Omental fat pad (tissue), 4 donors: ENCODE results near the gene EPHA2. TPM values are rescaled to one million over a fixed set of nuclear protein-coding genes. Genes with fewer than 3 reads are reported as not detected.

ENCODE experiments used
- ATAC-seq: fragments of 150-250 bp; one replicate; pipeline ENCODE4 v1.9.1; 2016; ENCODE audit warnings: mild to moderate bottlenecking, moderate library complexity; ENCODE audit not compliant: low FRiP score
- DNase-seq: peaks from one replicate; pipeline ENCODE4 v3.0.0-alpha.2; 2019; ENCODE audit warnings: low spot score
- total RNA-seq, 4 donors: library from RNA; depleted of rRNA; stranded (reverse); fragments of >200 nt; gene quantifications; one replicate each; pipeline ENCODE4 v1.1.0, GENCODE V29; 2016
- TF ChIP-seq, protein P1 (sequence below), 3 donors: fragments of 450-650 bp; IDR thresholded peaks; one replicate each; pipeline ENCODE4 v1.5.1; 2016 to 2017; ENCODE audit warnings: antibody characterized with exemption in 3 of 3, mild to moderate bottlenecking in 3 of 3, moderate library complexity in 2 of 3

EPHA2 gene
- total RNA-seq, 4 donors from 2014 or later = 15.3 to 41.8 (median 28.6) TPM

- TF ChIP-seq, protein P1, sequence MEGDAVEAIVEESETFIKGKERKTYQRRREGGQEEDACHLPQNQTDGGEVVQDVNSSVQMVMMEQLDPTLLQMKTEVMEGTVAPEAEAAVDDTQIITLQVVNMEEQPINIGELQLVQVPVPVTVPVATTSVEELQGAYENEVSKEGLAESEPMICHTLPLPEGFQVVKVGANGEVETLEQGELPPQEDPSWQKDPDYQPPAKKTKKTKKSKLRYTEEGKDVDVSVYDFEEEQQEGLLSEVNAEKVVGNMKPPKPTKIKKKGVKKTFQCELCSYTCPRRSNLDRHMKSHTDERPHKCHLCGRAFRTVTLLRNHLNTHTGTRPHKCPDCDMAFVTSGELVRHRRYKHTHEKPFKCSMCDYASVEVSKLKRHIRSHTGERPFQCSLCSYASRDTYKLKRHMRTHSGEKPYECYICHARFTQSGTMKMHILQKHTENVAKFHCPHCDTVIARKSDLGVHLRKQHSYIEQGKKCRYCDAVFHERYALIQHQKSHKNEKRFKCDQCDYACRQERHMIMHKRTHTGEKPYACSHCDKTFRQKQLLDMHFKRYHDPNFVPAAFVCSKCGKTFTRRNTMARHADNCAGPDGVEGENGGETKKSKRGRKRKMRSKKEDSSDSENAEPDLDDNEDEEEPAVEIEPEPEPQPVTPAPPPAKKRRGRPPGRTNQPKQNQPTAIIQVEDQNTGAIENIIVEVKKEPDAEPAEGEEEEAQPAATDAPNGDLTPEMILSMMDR (IDR thresholded peaks at IDR 0.05) = no peak
- ATAC-seq (no peak), DNase-seq (no peak)
Measured at GRCh38 chr1:16176653-16177052, 20.8 kb upstream of the EPHA2 start.

DNA sequence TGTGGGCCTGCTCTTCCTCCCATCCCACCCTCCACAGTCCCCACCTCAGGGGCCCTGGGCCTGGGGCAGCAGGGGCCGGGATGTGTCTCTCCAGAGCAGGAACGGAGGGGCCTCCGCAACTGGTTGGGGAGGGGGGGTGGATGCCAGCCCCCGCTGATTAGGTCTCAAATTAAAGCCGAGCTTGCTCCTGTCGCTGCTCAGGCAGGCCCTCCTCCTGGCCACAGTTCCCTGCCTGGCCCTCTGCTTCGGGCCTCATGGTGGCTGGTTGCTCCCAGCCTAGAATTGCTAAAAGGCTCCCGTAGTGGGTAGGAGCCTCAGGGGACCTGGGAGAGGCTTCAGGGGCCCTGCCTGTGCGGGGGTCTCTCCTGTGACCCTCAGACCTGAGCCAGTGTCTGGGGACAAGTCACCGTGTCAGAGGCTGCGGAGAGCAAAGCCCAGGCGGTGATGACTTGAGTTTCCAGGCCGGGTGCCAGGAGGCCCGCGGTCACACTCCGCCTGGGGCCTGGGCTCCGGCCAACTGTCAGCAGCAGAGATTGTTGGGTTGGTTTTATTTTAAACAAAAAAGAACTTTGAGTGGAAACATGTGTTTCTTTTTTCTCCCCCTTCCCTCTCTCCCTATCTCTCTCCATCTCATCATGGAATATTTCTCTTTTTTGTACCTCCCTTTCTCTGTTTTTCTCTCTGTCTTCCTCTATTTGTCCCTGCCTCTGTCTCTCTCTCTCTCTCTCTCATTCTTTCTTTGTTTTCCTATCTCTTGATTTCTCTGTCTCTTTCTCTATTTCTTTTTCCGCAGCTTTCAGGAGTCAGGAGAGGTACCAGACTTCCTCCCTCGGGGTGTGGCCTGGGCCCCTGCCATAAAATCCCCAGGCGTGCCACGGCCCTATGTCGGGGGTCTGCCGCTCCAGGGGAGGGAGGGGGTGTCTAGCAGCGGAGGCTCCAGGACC, 20.0 kb upstream of the EPHA2 start:
- peak; percentile 69 for DNase-seq
- TF ChIP-seq, protein P1 (IDR thresholded peaks at IDR 0.05) = no peak
- ATAC-seq = peak; percentile 65

- no peak for DNase-seq
- no peak for ATAC-seq
- TF ChIP-seq, protein P1 (IDR thresholded peaks at IDR 0.05) = no peak
Measured at GRCh38 chr1:16174886-16175598, 19.2 kb upstream of the EPHA2 start.

DNA sequence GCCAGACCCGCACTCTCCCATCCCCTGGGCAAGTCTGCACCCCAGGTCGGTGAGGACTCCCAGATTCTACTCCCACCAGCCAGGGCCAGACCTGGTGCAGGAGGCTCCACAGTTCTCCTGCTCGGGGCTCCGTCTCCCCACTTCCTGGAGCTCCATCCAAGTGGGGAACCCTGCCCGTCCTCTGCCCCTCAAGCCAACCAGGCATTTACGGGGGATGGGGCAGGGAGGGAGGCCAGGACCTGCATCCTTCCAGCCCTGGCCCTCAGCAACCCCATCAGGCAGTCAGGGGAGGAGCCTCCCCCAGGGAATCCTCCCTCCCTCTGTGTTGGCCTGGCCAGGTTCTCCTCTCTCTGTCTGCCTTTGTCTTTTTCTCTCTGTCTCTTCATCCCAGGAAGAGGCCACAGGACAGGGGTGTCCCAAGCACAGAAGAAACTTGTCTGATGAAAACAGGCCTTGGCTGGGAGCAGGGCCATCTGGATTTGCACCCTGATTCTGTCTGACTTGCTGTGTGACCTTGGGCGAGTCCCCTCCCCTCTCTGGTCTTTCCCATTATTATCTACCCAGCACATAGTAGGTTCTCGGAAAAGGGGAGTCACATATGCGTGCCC, 18.5 kb upstream of the EPHA2 start:
- TF ChIP-seq, protein P1 (IDR thresholded peaks at IDR 0.05) = no peak
- no peak for ATAC-seq
- DNase-seq = no peak

GRCh38 chr1:16173447-16174260, 17.8 kb upstream of the EPHA2 start:
- DNase-seq = no peak
- TF ChIP-seq, protein P1 (IDR thresholded peaks at IDR 0.05) = no peak
- peak; percentile 61 for ATAC-seq

- peak; percentile 41 for ATAC-seq
- TF ChIP-seq, protein P1 (IDR thresholded peaks at IDR 0.05) = no peak
Measured at GRCh38 chr1:16172964-16173446, 17.1 kb upstream of the EPHA2 start.

More at GRCh38 chr1:16172964-16173446, 17.1 kb upstream of the EPHA2 start:
- DNase-seq = no peak
